Osteoblast (primary cell): ENCODE data around the gene PTPRN2. TPM values are rescaled to one million over a fixed set of nuclear protein-coding genes. Genes with fewer than 3 reads are reported as not detected.

Experiments used
- DNase-seq: peaks from one replicate; pipeline ENCODE4 v3.0.0; 2011; ENCODE audit warnings: low spot score, mixed read lengths; ENCODE audit not compliant: insufficient read length; ENCODE audit errors: missing footprints
- H2AFZ ChIP-seq: 2 replicates; pipeline ENCODE4 v1.6.0; 2011; ENCODE audit warnings: mild to moderate bottlenecking, low read length
- H3K27ac ChIP-seq: 2 replicates; pipeline ENCODE4 v1.5.1; 2011; ENCODE audit warnings: mild to moderate bottlenecking, low read depth, low read length, moderate library complexity
- H3K27me3 ChIP-seq: 2 replicates; pipeline ENCODE4 v1.6.0; 2012; ENCODE audit warnings: mild to moderate bottlenecking, control low read depth, inconsistent platforms, low read length, moderate library complexity; ENCODE audit not compliant: insufficient read depth
- H3K36me3 ChIP-seq: 2 replicates; pipeline ENCODE4 v1.5.1; 2011; ENCODE audit warnings: mild to moderate bottlenecking, low read length, control low read depth, moderate library complexity; ENCODE audit not compliant: insufficient read depth
- H3K4me1 ChIP-seq: 2 replicates; pipeline ENCODE4 v1.5.1; 2011; ENCODE audit warnings: mild to moderate bottlenecking, low read length, control low read depth, moderate library complexity; ENCODE audit not compliant: insufficient read depth
- H3K4me2 ChIP-seq: 2 replicates; pipeline ENCODE4 v1.6.0; 2011; ENCODE audit warnings: mild to moderate bottlenecking, low read length; ENCODE audit not compliant: insufficient read depth
- H3K4me3 ChIP-seq: fragments of 200-600 bp; sonication (generic); 3 replicates; pipeline ENCODE4 v1.5.1; 2012; ENCODE audit warnings: mild to moderate bottlenecking, low read length, inconsistent platforms; ENCODE audit not compliant: insufficient read depth
- H3K79me2 ChIP-seq: 2 replicates; pipeline ENCODE4 v1.6.0; 2012; ENCODE audit warnings: mild to moderate bottlenecking, low read length, control low read depth, inconsistent platforms; ENCODE audit not compliant: insufficient read depth
- H3K9me3 ChIP-seq: 2 replicates; pipeline ENCODE4 v1.5.1; 2011; ENCODE audit warnings: low read depth, low read length, control low read depth
- H4K20me1 ChIP-seq: 2 replicates; pipeline ENCODE4 v1.6.0; 2012; ENCODE audit warnings: mild to moderate bottlenecking, low read length, control low read depth; ENCODE audit not compliant: insufficient read depth
- CTCF ChIP-seq: IDR thresholded peaks from 2 replicates; pipeline ENCODE4 v1.5.1; 2011; ENCODE audit warnings: mild to moderate bottlenecking, low read depth, low read length, moderate library complexity; ENCODE audit errors: extremely low read depth
- total RNA-seq: library from RNA; depleted of rRNA; stranded (reverse); fragments of >200 nt; gene quantifications from 2 replicates; pipeline ENCODE4 v1.2.3, GENCODE V29; 2012

Gene PTPRN2
- total RNA-seq, 1 donor: 0.36 TPM

- H3K4me2 ChIP-seq: no peak overlapping the region
- H3K4me1 ChIP-seq: no peaks in the 10 kb centered on the region
- no peaks in the 10 kb centered on the region for H3K27me3 ChIP-seq
- no peaks in the 10 kb centered on the region for H3K79me2 ChIP-seq
- H3K27ac ChIP-seq: no peak overlapping the region
- no peak overlapping the region for H2AFZ ChIP-seq
- H3K4me3 ChIP-seq: no peak overlapping the region
- no peaks in the 10 kb centered on the region for H3K36me3 ChIP-seq
- no peaks in the 10 kb centered on the region for H4K20me1 ChIP-seq
- no peak for TF ChIP-seq CTCF
- peaks cover 1% of the 10 kb centered on the region for H3K9me3 ChIP-seq
- DNase-seq: no peak
Measured at GRCh38 chr7:158085741-158086695, 501.6 kb downstream of the PTPRN2 start.

- Histone ChIP-seq H3K36me3 (no peaks in the 10 kb centered on the region), H2AFZ (no peak overlapping the region), H3K9me3 (peaks cover 4% of the 10 kb centered on the region), H4K20me1 (no peaks in the 10 kb centered on the region), H3K4me2 (no peak overlapping the region), H3K27ac (no peak overlapping the region), H3K4me1 (no peaks in the 10 kb centered on the region), H3K4me3 (no peak overlapping the region), H3K27me3 (no peaks in the 10 kb centered on the region), H3K79me2 (no peaks in the 10 kb centered on the region)
- no peak for TF ChIP-seq CTCF
- no peak for DNase-seq
Measured at GRCh38 chr7:158084555-158084954, 503.1 kb downstream of the PTPRN2 start.

- no peak overlapping the region for H3K4me3 ChIP-seq
- DNase-seq: no peak
- no peak overlapping the region for H2AFZ ChIP-seq
- no peaks in the 10 kb centered on the region for H4K20me1 ChIP-seq
- H3K4me2 ChIP-seq: no peak overlapping the region
- TF ChIP-seq CTCF: no peak
- no peaks in the 10 kb centered on the region for H3K4me1 ChIP-seq
- peaks cover 4% of the 10 kb centered on the region for H3K9me3 ChIP-seq
- no peaks in the 10 kb centered on the region for H3K27me3 ChIP-seq
- H3K36me3 ChIP-seq: no peaks in the 10 kb centered on the region
- no peaks in the 10 kb centered on the region for H3K79me2 ChIP-seq
- no peak overlapping the region for H3K27ac ChIP-seq
Measured at GRCh38 chr7:158083526-158084310, 503.9 kb downstream of the PTPRN2 start.

- Histone ChIP-seq H3K4me3 (no peak overlapping the region), H3K9me3 (peaks cover 4% of the 10 kb centered on the region), H3K27me3 (no peaks in the 10 kb centered on the region), H3K79me2 (no peaks in the 10 kb centered on the region), H3K36me3 (no peaks in the 10 kb centered on the region), H3K27ac (no peak overlapping the region), H4K20me1 (no peaks in the 10 kb centered on the region), H3K4me1 (no peaks in the 10 kb centered on the region), H3K4me2 (no peak overlapping the region), H2AFZ (no peak overlapping the region)
- DNase-seq: no peak
- TF ChIP-seq CTCF: no peak
Measured at GRCh38 chr7:158082761-158083160, 504.9 kb downstream of the PTPRN2 start.
